Stimulated activated CD4-positive, alpha-beta T cell treated with anti-CD3 and anti-CD28 coated beads, TNF-alpha, amount 100 ng/mL, for 4 hours (primary cell): ENCODE data around the gene MS4A3.
"Not testable (repeated sequence)": the region's sequence is repeated elsewhere in the genome, so short reads cannot be mapped to it uniquely, and the experiment has no call there.

Source experiments
- DNase-seq, 3 experiments: peaks; one replicate each; pipeline ENCODE4 v3.0.0-alpha.2; 2020; ENCODE audit warnings: low read depth in 3 of 3

MS4A3 gene

DNA sequence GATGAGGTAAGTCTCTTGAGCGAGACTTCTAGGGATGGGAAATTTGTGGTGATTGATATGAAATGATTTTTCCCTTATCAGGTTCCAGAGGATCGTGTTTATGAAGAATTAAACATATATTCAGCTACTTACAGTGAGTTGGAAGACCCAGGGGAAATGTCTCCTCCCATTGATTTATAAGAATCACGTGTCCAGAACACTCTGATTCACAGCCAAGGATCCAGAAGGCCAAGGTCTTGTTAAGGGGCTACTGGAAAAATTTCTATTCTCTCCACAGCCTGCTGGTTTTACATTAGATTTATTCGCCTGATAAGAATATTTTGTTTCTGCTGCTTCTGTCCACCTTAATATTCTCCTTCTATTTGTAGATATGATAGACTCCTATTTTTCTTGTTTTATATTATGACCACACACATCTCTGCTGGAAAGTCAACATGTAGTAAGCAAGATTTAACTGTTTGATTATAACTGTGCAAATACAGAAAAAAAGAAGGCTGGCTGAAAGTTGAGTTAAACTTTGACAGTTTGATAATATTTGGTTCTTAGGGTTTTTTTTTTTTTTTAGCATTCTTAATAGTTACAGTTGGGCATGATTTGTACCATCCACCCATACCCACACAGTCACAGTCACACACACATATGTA, 39.1 kb downstream of the MS4A3 start:
- DNase-seq, result no peak

DNA sequence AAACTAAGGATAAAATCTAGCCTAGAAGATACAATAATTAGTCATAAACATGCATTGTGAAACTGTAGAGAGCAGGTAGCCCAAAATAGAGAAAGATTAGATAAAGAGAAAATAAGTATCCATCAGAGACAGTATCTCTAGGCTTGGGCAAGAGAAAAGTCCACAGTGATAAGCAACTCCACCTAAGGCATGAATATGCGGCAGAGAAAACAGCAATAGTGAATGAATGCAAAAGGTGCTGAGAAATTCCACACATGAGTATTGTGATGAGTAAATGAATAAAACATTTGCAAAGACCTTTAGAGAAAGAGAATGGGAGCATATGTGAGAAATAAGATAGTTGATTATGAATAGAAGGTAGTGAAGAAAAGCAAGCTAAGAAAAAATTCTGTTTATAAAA, 40.7 kb downstream of the MS4A3 start:
- no peak for DNase-seq

DNA sequence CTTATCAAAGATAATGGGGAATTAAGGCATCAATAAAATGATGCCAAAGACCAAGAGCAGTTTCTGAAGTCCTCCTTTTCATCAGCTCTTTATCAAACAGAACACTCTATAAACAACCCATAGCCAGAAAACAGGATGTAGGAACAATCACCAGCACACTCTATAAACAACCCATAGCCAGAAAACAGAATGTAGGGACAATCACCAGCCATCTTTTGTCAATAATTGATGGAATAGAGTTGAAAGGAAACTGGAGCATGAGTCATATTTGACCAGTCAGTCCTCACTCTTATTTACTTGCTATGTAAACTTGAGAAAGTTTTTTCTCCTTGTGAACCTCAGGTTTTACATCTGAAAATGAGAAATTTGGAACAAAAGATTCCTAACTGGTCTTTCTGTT, 42.0 kb downstream of the MS4A3 start:
- DNase-seq, result no peak

DNA sequence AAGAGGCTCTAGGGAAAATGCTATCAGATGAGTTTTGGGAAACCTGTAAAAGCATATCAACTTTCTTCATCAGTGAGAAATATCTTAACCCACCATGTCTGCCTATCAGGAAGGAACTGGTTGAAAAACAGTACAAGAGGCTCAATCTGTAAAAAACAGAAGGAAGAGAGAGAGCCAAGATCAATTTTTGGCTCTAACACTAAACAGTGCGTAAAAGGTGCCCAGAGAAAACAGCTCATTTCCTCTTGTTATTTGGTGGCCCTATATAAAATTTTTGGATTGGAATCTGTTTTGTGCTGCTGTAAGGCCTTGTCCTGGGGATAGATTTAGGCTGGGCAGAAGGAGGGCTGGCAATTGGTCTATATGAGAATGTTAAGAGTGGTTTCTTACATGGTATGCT, 44.1 kb downstream of the MS4A3 start:
- no peak for DNase-seq

DNA sequence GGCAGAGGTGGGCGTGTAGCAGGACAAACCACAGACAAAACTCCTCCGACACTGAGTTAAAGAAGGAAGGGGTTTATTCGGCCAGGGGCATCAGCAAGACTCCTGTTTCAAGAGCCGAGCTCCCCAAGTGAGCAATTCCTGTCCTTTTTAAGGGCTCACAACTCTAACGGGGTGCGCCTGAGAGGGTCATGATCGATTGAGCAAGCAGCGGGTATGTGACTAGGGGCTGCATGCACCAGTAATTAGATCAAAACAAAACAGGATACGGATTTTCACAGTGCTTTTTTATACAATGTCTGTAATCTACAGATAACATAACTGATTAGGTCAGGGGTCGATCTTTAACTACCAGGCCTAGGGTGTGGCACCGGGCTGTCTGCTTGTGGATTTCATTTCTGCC, 44.9 kb downstream of the MS4A3 start:
- DNase-seq, result not testable (repeated sequence)

DNA sequence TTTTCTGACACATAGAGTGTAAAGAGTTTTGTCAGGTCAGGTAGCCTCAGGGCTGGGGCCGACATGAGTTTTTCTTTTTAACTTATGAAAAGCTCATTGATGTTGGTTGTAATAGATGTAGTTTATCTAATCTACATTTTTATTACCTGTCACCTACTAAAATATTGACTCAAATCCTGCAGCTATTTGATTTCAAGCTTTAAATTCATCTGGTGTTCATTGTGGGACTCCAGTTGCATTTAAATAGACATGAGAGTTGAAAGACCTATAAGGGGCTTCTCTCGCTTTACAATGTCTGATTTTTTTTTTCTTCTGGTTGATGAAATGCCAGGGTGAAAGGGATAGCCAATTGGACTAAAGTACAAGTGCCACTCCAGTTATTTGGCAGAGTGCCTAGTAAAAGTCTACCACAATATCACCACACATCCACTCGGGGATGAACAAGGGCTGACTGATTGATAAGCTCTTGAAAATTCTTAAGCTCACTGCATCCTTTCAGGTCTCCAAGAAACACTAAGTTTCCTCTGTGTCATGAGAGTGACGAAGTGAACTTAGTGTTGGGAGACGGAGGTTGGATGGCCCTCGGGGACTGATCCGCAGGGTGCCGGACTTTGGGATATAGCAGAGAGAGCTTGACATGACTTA, 48.1 kb downstream of the MS4A3 start:
- DNase-seq, result not testable (repeated sequence)

DNA sequence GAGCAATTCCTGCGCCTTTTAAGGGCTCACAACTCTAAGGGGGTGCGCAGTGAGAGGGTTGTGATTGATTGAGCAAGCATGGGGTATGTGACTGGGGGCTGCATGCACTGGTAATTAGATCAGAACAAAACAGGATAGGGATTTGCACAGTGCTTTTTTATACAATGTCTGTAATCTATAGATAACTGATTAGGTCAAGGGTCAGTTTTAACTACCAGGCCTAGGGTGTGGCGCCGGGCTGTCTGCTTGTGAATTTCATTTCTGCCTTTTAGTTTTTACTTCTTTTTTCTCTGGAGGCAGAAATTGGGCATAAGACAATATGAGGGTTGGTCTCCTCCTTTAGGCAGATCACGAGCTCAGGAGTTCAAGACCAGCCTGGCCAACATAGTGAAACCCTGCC, 52.2 kb downstream of the MS4A3 start:
- not testable (repeated sequence) for DNase-seq

- no peak for DNase-seq
Observed at GRCh38 chr11:60111793-60112192, 55.3 kb downstream of the MS4A3 start.

DNA sequence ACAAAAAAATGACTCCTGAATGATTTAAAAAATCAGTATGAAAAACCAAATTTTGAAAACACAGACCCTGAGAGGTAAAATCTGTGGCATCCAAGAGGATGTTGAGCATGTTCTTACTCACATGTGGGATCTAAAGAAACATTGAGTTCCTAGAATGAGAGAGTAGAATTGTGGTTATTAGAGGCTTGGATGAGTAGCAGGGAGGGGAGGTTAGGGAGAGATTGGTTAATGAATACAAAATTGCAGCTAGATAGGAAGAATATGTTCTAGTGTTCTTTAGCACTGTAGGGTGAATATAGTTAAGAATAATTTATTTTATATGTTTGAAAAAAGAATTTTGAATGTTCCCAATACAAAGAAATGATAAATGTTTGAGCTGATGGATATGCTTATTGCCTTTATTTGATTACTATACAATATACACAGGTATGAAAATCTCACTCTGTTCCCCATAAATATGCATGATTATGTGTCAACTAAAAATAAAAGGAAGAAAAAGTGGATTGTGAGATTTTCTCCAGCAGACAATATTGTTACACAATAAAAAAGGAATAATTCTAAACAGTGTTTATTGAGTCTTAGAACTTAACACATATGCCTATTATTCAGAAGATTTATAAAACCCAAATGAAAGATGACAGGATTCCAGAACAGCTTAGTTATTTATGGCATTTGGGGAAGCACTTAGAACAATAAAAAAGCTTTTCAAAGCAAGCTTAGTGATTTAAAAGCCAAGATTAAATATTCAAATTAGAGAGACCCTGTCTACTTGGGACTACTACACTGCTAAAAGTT, 60.7 kb downstream of the MS4A3 start:
- DNase-seq, result no peak

DNA sequence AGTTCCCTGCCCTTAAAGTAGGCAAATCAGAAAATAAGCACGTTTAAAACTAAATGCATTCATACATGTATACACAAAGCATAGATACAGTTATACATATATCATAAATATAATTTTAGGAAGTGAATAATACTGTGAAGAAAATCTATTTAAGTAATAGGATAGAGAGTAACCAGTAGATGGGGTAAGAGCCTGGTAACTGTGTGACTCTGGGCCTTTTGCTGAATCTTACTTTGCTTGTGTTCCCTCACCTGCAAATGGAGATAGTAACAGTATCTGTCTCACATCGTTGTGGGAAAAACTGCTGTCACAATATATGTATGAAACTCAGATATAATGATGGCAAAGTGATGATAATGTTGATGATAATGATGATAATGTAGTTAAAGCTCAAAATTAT, 61.9 kb downstream of the MS4A3 start:
- DNase-seq, result no peak

- DNase-seq, result no peak
Observed at GRCh38 chr11:60119710-60120109, 63.2 kb downstream of the MS4A3 start.
